ENCODE results near the gene KRTAP10-4. TPM values are rescaled to one million over a fixed set of nuclear protein-coding genes. Genes with fewer than 3 reads are reported as not detected.
A peak's percentile ranks its signal among the peaks of the same experiment; 100 is the strongest.

The KRTAP10-4 gene
- polyA plus RNA-seq, 2 of the 4 experiments (the other 2 are of a cell fraction) = not detected

DNA sequence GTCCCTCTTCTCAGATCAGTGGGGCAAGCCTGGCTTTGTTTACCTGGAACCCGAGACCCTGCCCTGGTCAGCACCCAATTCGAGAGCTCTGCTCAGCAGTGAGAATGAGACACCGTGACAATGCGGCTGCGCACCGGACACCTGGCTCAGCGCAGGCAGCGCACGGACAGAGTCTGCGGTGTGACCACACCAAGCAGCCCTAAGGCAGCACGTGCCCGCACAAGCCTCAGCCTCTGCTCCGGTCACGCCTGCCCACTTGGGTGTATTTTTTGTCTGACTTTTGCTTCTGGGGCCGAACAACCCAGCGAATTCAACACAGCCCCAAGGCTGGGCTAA, 43.0 kb downstream of the KRTAP10-4 start (continued):
- TF ChIP-seq, protein P1, sequence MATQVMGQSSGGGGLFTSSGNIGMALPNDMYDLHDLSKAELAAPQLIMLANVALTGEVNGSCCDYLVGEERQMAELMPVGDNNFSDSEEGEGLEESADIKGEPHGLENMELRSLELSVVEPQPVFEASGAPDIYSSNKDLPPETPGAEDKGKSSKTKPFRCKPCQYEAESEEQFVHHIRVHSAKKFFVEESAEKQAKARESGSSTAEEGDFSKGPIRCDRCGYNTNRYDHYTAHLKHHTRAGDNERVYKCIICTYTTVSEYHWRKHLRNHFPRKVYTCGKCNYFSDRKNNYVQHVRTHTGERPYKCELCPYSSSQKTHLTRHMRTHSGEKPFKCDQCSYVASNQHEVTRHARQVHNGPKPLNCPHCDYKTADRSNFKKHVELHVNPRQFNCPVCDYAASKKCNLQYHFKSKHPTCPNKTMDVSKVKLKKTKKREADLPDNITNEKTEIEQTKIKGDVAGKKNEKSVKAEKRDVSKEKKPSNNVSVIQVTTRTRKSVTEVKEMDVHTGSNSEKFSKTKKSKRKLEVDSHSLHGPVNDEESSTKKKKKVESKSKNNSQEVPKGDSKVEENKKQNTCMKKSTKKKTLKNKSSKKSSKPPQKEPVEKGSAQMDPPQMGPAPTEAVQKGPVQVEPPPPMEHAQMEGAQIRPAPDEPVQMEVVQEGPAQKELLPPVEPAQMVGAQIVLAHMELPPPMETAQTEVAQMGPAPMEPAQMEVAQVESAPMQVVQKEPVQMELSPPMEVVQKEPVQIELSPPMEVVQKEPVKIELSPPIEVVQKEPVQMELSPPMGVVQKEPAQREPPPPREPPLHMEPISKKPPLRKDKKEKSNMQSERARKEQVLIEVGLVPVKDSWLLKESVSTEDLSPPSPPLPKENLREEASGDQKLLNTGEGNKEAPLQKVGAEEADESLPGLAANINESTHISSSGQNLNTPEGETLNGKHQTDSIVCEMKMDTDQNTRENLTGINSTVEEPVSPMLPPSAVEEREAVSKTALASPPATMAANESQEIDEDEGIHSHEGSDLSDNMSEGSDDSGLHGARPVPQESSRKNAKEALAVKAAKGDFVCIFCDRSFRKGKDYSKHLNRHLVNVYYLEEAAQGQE (IDR thresholded peaks at IDR 0.05) = no peak
- TF ChIP-seq MYC (IDR thresholded peaks at IDR 0.05; ENCODE audit: borderline replicate concordance, low read length) (no peak), CEBPB (IDR thresholded peaks at IDR 0.05) (no peak), TP53 (CRISPR knock-in tag; IDR thresholded peaks at IDR 0.05) (no peak), ESRRA (IDR thresholded peaks at IDR 0.05; ENCODE audit: borderline replicate concordance, low read length) (no peak), RNF2 (IDR thresholded peaks at IDR 0.05; ENCODE audit: borderline replicate concordance, low read depth) (no peak), SREBF2 (IDR thresholded peaks at IDR 0.05) (no peak)

DNA sequence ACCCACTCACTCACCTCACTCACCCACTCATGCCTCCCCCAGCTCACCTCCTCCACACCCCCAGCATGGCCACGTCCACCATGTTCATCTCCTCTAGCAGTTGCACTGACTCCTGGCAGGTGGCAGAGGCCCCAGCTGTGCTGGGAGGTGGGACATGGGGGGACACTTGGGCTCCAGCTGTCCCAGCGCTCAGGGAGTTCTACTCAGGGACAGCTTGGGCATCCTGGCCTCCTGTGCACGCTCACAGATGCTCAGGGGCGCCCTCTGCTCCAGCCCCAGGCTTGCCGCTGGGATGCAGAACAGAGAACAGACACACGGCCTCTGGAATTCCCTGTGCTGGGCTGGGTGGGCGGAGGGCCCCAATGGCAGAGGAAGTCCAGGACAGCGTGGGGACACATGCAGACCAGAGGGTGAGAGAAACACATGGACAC, 43.6 kb downstream of the KRTAP10-4 start:
- DNase-seq (ENCODE audit: low read depth in 1 of 2, low spot score in 1 of 2) (no peak), ATAC-seq (no peak), FAIRE-seq (no peak)
- TF ChIP-seq RFX5 (IDR thresholded peaks at IDR 0.05) = no peak
- no peak overlapping the region for H3K4me2 ChIP-seq
- H3K9me3 ChIP-seq = no peaks in the 10 kb centered on the region
- POLR2A ChIA-PET = no interaction called here
- H3K4me3 ChIP-seq = no peak overlapping the region
- H3K27ac ChIP-seq = no peak overlapping the region
- H3K4me1 ChIP-seq = no peaks in the 10 kb centered on the region
- WGBS (ENCODE audit: missing lambda C conversion rate) = 0% methylated on average over 2 of the region's 8 CpGs
- CTCF ChIA-PET = no interaction called here

DNA sequence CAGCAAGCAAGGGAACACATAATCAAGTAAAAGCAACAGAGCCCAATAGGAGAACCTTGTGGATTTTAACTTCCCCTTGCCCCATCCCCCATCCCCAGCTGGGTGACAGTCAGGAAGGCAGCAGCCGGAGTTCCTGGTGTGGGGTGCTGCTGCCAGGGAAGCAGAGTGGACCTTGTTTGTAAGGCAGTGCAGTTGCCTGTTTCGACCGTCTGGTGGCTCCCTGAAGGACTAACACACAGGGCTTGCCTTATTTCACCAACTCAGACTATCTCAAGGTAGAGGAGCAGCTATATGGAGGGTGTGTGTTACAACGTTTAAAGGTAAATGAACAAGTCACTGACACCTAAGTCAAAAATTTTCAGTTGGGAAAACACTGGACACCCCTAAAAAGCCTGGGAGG, 45.0 kb downstream of the KRTAP10-4 start:
- CTCF ChIA-PET = interaction anchor here (0.6 kb wide), 1 partner anchor 1286 kb away, joined by 3 read pairs; no protein-coding TSS in a partner anchor
- H3K9me3 ChIP-seq = peaks cover 10% of the 10 kb centered on the region; the same call in 1 of the 3 replicates
- ATAC-seq (0 out of 6 replicates have a peak, but pooled peaks of 1 of the 2 experiments have one; percentile 34), FAIRE-seq (no peak), DNase-seq (ENCODE audit: low read depth in 1 of 2, low spot score in 1 of 2) (peak in 1 of 2 experiments; percentile 14)
- no peak overlapping the region for H3K27ac ChIP-seq
- TF ChIP-seq SREBF2 (IDR thresholded peaks at IDR 0.05) (no peak), HOXB5 (CRISPR knock-in tag; IDR thresholded peaks at IDR 0.05) (no peak), ESRRA (IDR thresholded peaks at IDR 0.05; ENCODE audit: borderline replicate concordance, low read length) (no peak), JUN (IDR thresholded peaks at IDR 0.05) (no peak), FOXS1 (CRISPR knock-in tag; IDR thresholded peaks at IDR 0.05) (no peak), RARB (CRISPR knock-in tag; IDR thresholded peaks at IDR 0.05) (no peak)
- TF ChIP-seq, protein P2, sequence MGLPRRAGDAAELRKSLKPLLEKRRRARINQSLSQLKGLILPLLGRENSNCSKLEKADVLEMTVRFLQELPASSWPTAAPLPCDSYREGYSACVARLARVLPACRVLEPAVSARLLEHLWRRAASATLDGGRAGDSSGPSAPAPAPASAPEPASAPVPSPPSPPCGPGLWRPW (IDR thresholded peaks at IDR 0.05) = no peak
- TF ChIP-seq, protein P3, sequence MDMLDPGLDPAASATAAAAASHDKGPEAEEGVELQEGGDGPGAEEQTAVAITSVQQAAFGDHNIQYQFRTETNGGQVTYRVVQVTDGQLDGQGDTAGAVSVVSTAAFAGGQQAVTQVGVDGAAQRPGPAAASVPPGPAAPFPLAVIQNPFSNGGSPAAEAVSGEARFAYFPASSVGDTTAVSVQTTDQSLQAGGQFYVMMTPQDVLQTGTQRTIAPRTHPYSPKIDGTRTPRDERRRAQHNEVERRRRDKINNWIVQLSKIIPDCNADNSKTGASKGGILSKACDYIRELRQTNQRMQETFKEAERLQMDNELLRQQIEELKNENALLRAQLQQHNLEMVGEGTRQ (IDR thresholded peaks at IDR 0.05) = no peak
- TF ChIP-seq, protein P4, sequence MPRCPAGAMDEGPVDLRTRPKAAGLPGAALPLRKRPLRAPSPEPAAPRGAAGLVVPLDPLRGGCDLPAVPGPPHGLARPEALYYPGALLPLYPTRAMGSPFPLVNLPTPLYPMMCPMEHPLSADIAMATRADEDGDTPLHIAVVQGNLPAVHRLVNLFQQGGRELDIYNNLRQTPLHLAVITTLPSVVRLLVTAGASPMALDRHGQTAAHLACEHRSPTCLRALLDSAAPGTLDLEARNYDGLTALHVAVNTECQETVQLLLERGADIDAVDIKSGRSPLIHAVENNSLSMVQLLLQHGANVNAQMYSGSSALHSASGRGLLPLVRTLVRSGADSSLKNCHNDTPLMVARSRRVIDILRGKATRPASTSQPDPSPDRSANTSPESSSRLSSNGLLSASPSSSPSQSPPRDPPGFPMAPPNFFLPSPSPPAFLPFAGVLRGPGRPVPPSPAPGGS (IDR thresholded peaks at IDR 0.05) = no peak
- WGBS (ENCODE audit: missing lambda C conversion rate) = 18% methylated on average over 4 of the region's 4 CpGs
- no peaks in the 10 kb centered on the region for H3K4me1 ChIP-seq
- H3K4me3 ChIP-seq = no peak overlapping the region
- POLR2A ChIA-PET = no interaction called here
- H3K4me2 ChIP-seq = no peak overlapping the region

DNA sequence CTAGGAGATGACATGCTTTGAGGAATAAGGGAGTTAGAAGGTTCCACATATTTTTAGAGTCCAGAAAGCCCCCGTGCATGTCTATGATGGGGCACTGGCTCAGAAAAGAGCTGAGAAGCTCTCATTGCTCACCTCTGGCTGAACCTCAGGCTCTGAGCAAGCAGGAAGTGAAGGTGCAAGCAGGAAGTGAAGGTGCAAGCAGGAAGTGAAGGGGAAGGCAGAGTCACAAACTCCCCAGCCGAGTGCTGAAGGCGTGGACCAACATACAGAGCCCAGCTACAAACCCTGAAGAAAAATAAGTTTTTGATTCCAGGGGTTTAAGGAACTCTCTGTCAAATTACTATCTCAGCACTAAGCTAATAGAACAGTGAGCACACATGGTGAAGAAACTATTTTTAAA, 45.4 kb downstream of the KRTAP10-4 start:
- WGBS (ENCODE audit: missing lambda C conversion rate) = 29% methylated on average over 3 of the region's 3 CpGs
- Histone ChIP-seq H3K4me1 (no peaks in the 10 kb centered on the region), H3K9me3 (peaks cover 11% of the 10 kb centered on the region; the same call in 1 of the 3 replicates), H3K4me3 (no peak overlapping the region), H3K4me2 (no peak overlapping the region), H3K27ac (no peak overlapping the region)
- ATAC-seq (no peak), DNase-seq (ENCODE audit: low read depth in 1 of 2, low spot score in 1 of 2) (no peak), FAIRE-seq (no peak)
- TF ChIP-seq NFE2L2 (conservative IDR thresholded peaks at IDR 0.05; ENCODE audit: low read length) = no peak
- no peak for TF ChIP-seq SREBF2 (IDR thresholded peaks at IDR 0.05)
- no peak for TF ChIP-seq NPAS2 (CRISPR knock-in tag; IDR thresholded peaks at IDR 0.05; ENCODE audit: borderline replicate concordance)
- POLR2A ChIA-PET = no interaction called here
- CTCF ChIA-PET = interaction anchor here (0.6 kb wide), 1 partner anchor 1285 kb away, joined by 3 read pairs; no protein-coding TSS in a partner anchor

Measured in A549 (cell line).